ENCODE measurements around the gene NLRP10. TPM values are rescaled to one million over a fixed set of nuclear protein-coding genes. Genes with fewer than 3 reads are reported as not detected.

NLRP10 gene
- total RNA-seq, 1 experiment from 2014 or later, result not detected

- Mint-ChIP-seq H3K27me3 (ENCODE audit: unreplicated experiment) (peaks cover 8% of the 10 kb centered on the region), H3K4me3 (ENCODE audit: low read depth, unreplicated experiment) (no peak overlapping the region), H3K36me3 (ENCODE audit: insufficient read depth, unreplicated experiment) (no peaks in the 10 kb centered on the region), H3K4me1 (ENCODE audit: low read depth, unreplicated experiment) (no peaks in the 10 kb centered on the region), H3K27ac (ENCODE audit: unreplicated experiment) (no peak overlapping the region), H3K9me3 (ENCODE audit: low read depth, unreplicated experiment) (no peaks in the 10 kb centered on the region)
- CTCF ChIA-PET, result no interaction called here
- intact Hi-C loops (cut with micrococcal nuclease; ENCODE audit: unreplicated experiment), result no loop called here
- no TSS peak for BruUV-seq (replicated peaks)
- DNase-seq, result no peak
- TF ChIP-seq CTCF (IDR thresholded peaks at IDR 0.05; ENCODE audit: unreplicated experiment), result no peak
Measured at GRCh38 chr11:7968686-7969085, 3.4 kb upstream of the NLRP10 start.

DNA sequence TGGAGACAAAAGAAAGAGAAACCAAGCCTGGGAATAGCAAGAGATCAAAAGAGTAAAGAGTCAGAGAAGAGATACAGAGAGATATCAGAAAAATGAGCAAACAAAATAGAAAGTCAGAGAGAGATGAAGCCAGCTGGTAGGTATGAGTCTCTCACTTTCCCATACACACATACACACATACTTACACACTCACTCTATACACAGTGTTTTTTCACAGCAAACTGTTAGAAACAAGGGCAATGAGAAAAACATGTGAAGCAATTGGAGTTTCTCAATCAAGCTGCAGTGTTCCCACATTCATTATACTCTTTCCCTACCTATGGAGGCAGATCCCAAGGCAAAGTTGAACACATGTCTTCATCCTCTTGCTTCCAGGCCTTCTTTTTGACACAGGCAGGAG is 2.6 kb upstream of the NLRP10 start:
- intact Hi-C loops (cut with micrococcal nuclease; ENCODE audit: unreplicated experiment), result no loop called here
- H3K4me1 Mint-ChIP-seq (ENCODE audit: low read depth, unreplicated experiment), result no peaks in the 10 kb centered on the region
- H3K27ac Mint-ChIP-seq (ENCODE audit: unreplicated experiment), result no peak overlapping the region
- H3K4me3 Mint-ChIP-seq (ENCODE audit: low read depth, unreplicated experiment), result no peak overlapping the region
- no peaks in the 10 kb centered on the region for H3K9me3 Mint-ChIP-seq (ENCODE audit: low read depth, unreplicated experiment)
- TF ChIP-seq CTCF (IDR thresholded peaks at IDR 0.05; ENCODE audit: unreplicated experiment), result no peak
- peaks cover 8% of the 10 kb centered on the region for H3K27me3 Mint-ChIP-seq (ENCODE audit: unreplicated experiment)
- no peak for DNase-seq
- H3K36me3 Mint-ChIP-seq (ENCODE audit: insufficient read depth, unreplicated experiment), result no peaks in the 10 kb centered on the region
- no TSS peak for BruUV-seq (replicated peaks)
- CTCF ChIA-PET, result no interaction called here

DNA sequence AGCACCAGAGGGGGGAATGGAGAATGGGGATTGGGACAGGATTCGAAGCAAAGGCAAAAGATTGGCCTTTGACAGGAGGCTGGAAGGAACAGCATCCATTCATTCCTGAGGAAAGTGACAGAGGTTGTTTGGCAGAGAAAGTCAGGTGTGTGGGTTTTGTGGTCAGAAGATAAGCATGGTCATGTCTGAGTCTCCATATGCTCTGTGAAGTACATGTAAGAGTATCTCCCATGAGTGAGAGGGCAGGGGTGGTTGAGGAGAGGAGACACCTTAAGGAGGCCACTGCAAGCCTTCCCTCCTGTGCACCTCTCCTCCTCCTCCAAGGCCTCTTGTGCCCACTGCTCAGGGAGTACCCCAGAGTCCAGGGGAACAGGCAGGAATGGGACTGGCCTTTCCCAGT is 1.9 kb upstream of the NLRP10 start:
- CTCF ChIA-PET, result no interaction called here
- no peaks in the 10 kb centered on the region for H3K9me3 Mint-ChIP-seq (ENCODE audit: low read depth, unreplicated experiment)
- intact Hi-C loops (cut with micrococcal nuclease; ENCODE audit: unreplicated experiment), result no loop called here
- TF ChIP-seq CTCF (IDR thresholded peaks at IDR 0.05; ENCODE audit: unreplicated experiment), result no peak
- no peaks in the 10 kb centered on the region for H3K36me3 Mint-ChIP-seq (ENCODE audit: insufficient read depth, unreplicated experiment)
- no peak overlapping the region for H3K27ac Mint-ChIP-seq (ENCODE audit: unreplicated experiment)
- peaks cover 8% of the 10 kb centered on the region for H3K27me3 Mint-ChIP-seq (ENCODE audit: unreplicated experiment)
- no peak for DNase-seq
- no TSS peak for BruUV-seq (replicated peaks)
- no peaks in the 10 kb centered on the region for H3K4me1 Mint-ChIP-seq (ENCODE audit: low read depth, unreplicated experiment)
- H3K4me3 Mint-ChIP-seq (ENCODE audit: low read depth, unreplicated experiment), result no peak overlapping the region

DNA sequence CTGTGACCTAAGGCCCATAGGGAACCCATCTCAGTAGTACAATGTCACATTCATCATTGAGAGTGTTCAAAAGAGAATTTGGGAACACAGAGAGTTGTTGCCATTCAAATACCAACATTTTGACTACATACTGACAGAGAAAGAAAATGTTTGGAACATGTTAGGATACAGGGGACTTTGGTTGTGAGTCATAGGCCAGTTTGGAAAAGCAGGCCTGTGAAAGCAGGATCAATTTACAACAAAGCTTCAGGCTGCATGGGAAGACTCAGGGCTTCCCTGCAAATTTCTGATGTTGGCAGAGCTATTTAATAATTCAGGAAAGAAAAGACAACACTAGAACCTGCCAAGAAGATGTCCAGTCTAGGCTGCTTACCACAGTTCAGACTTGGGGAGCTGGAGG is 374 bp downstream of the NLRP10 start:
- H3K27me3 Mint-ChIP-seq (ENCODE audit: unreplicated experiment), result peaks cover 27% of the 10 kb centered on the region
- BruUV-seq (replicated peaks), result no TSS peak
- intact Hi-C loops (cut with micrococcal nuclease; ENCODE audit: unreplicated experiment), result no loop called here
- H3K4me3 Mint-ChIP-seq (ENCODE audit: low read depth, unreplicated experiment), result no peak overlapping the region
- H3K27ac Mint-ChIP-seq (ENCODE audit: unreplicated experiment), result no peak overlapping the region
- TF ChIP-seq CTCF (IDR thresholded peaks at IDR 0.05; ENCODE audit: unreplicated experiment), result no peak
- H3K4me1 Mint-ChIP-seq (ENCODE audit: low read depth, unreplicated experiment), result no peaks in the 10 kb centered on the region
- CTCF ChIA-PET, result interaction anchor here (0.5 kb wide), 1 partner anchor 163 kb away, joined by 4 read pairs; no protein-coding TSS in a partner anchor
- DNase-seq, result no peak
- H3K36me3 Mint-ChIP-seq (ENCODE audit: insufficient read depth, unreplicated experiment), result no peaks in the 10 kb centered on the region
- no peaks in the 10 kb centered on the region for H3K9me3 Mint-ChIP-seq (ENCODE audit: low read depth, unreplicated experiment)

GRCh38 chr11:7964261-7964660 is 986 bp downstream of the NLRP10 start:
- Mint-ChIP-seq H3K9me3 (ENCODE audit: low read depth, unreplicated experiment) (no peaks in the 10 kb centered on the region), H3K4me1 (ENCODE audit: low read depth, unreplicated experiment) (no peaks in the 10 kb centered on the region), H3K36me3 (ENCODE audit: insufficient read depth, unreplicated experiment) (no peaks in the 10 kb centered on the region), H3K4me3 (ENCODE audit: low read depth, unreplicated experiment) (no peak overlapping the region), H3K27me3 (ENCODE audit: unreplicated experiment) (peaks cover 33% of the 10 kb centered on the region), H3K27ac (ENCODE audit: unreplicated experiment) (no peak overlapping the region)
- no peak for DNase-seq
- intact Hi-C loops (cut with micrococcal nuclease; ENCODE audit: unreplicated experiment), result no loop called here
- CTCF ChIA-PET, result no interaction called here
- no peak for TF ChIP-seq CTCF (IDR thresholded peaks at IDR 0.05; ENCODE audit: unreplicated experiment)
- BruUV-seq (replicated peaks), result no TSS peak

All from Calu3 (cell line).